ENCODE measurements around the gene DHCR7.

Gene DHCR7

GRCh38 chr11:71448257-71449171, at the start of gene DHCR7:
TSS of gene DHCR7 (minus strand) at chr11:71448393. CDS start at chr11:71444952, 3,441 bp downstream.
- DNase-seq, result peak; percentile 67

GRCh38 chr11:71496421-71496820, 48.2 kb upstream of the DHCR7 start:
- no peak for DNase-seq

- no peak for DNase-seq
These were observed 47.4 kb upstream of the DHCR7 start for GRCh38 chr11:71495286-71496230.

GRCh38 chr11:71491940-71492339, 43.7 kb upstream of the DHCR7 start:
- DNase-seq, result no peak

- no peak for DNase-seq
These were observed 43.3 kb upstream of the DHCR7 start for GRCh38 chr11:71491531-71491930.

GRCh38 chr11:71490731-71491390, 42.7 kb upstream of the DHCR7 start:
- DNase-seq, result no peak

- DNase-seq, result no peak
These were observed 42.0 kb upstream of the DHCR7 start for GRCh38 chr11:71490044-71490730.

GRCh38 chr11:71489311-71490043, 41.3 kb upstream of the DHCR7 start:
- no peak for DNase-seq

- DNase-seq, result no peak
These were observed 40.6 kb upstream of the DHCR7 start for GRCh38 chr11:71488681-71489270.

- DNase-seq, result no peak
These were observed 38.1 kb upstream of the DHCR7 start for GRCh38 chr11:71486320-71486719.

- no peak for DNase-seq
These were observed 37.3 kb upstream of the DHCR7 start for GRCh38 chr11:71485466-71485865.

- DNase-seq, result no peak
These were observed 36.8 kb upstream of the DHCR7 start for GRCh38 chr11:71485063-71485399.

- no peak for DNase-seq
These were observed 36.3 kb upstream of the DHCR7 start for GRCh38 chr11:71484248-71485062.

GRCh38 chr11:71483692-71484091, 35.5 kb upstream of the DHCR7 start:
- DNase-seq, result no peak

GRCh38 chr11:71482746-71483364, 34.7 kb upstream of the DHCR7 start:
- no peak for DNase-seq

- no peak for DNase-seq
These were observed 34.0 kb upstream of the DHCR7 start for GRCh38 chr11:71482216-71482615.

GRCh38 chr11:71481101-71481960, 33.1 kb upstream of the DHCR7 start:
- DNase-seq, result no peak

- no peak for DNase-seq
These were observed 30.3 kb upstream of the DHCR7 start for GRCh38 chr11:71478528-71478840.

All from cortex of kidney (tissue), 1 donor.